ENCODE results near the gene CARNS1. TPM values are rescaled to one million over a fixed set of nuclear protein-coding genes. Genes with fewer than 3 reads are reported as not detected.
A peak's percentile ranks its signal among the peaks of the same experiment; 100 is the strongest.

The CARNS1 gene
- total and polyA plus RNA-seq, 9 of the 15 experiments (the other 6 are each of a cell fraction or from before 2014, with no cell fraction given) = 0.01 to 0.18 (median 0.06) TPM; not detected in 3

- TF ChIP-seq CHD2 (IDR thresholded peaks at IDR 0.05; ENCODE audit: low read depth, low read length) (peak; percentile 26; the same call in 1 of the 2 replicates), KAT7 (CRISPR knock-in tag; IDR thresholded peaks at IDR 0.05; ENCODE audit: borderline replicate concordance) (peak; percentile 86; the same call in 1 of the 2 replicates), SMARCE1 (IDR thresholded peaks at IDR 0.05) (0 out of 2 replicates have a peak, but pooled peaks have one; percentile 20)
Observed at GRCh38 chr11:67400942-67401494, 14.5 kb upstream of the CARNS1 start (continued).

- peak within 1 kb of the TSS; percentile 95 to 96 for H3K9ac ChIP-seq (ENCODE audit: insufficient read depth in 1 of 2, low read depth in 2 of 2, low read length in 2 of 2)
- ATAC-seq = peak; percentile 89
- peaks cover 26 to 88% of the 10 kb centered on the region in 2 experiments for H3K4me1 ChIP-seq (replicated peaks in 1 of 2; ENCODE audit: control insufficient read depth in 2 of 2, insufficient read depth in 2 of 2, low read length in 2 of 2)
- H3K36me3 ChIP-seq (ENCODE audit: control insufficient read depth, insufficient read depth, low read length) = peaks cover 40% of the 10 kb centered on the region
- no peaks in the 10 kb centered on the region for H3K27me3 ChIP-seq (ENCODE audit: control insufficient read depth in 2 of 2, insufficient read depth in 2 of 2, low read length in 2 of 2)
- in situ Hi-C loops (cut with MboI) = no loop called here
- H3K4me2 ChIP-seq (ENCODE audit: insufficient read depth, low read length) = peak within 1 kb of the TSS; percentile 84
- H3K4me3 ChIP-seq = peak within 1 kb of the TSS; percentile 91
- ChIA-PET CTCF (ENCODE audit: low intra/inter-chr PET ratio) (interaction anchor here (0.7 to 1.2 kb wide), 5 partner anchors 27 to 357 kb away, joined by 3 to 13 read pairs (median 3); partner anchors contain the start of genes PITPNM1, RPS6KB2 and TMEM134), POLR2A (interaction anchor here (0.5 to 2.2 kb wide), 22 partner anchors 10 to 385 kb away, joined by 3 to 19 read pairs (median 4); partner anchors contain the start of genes AIP, CDK2AP2, GSTP1 and RAD9A)
- 0% methylated on average over 3 of the region's 73 CpGs for WGBS (ENCODE audit: insufficient coverage, low coverage, missing lambda C conversion rate)
- H3K9me1 ChIP-seq (ENCODE audit: control insufficient read depth, insufficient read depth, low read length) = no peaks in the 10 kb centered on the region
- peak within 1 kb of the TSS; percentile 92 for H2AFZ ChIP-seq (ENCODE audit: low read depth, low read length)
- H3K79me2 ChIP-seq (ENCODE audit: control insufficient read depth, insufficient read depth, low read length) = peaks cover 23% of the 10 kb centered on the region
- H4K20me1 ChIP-seq (replicated peaks; ENCODE audit: control insufficient read depth, insufficient read depth, low read length) = 0 out of 2 replicates have a peak, but pooled peaks cover 4% of the 10 kb centered on the region
- BruUV-seq (replicated peaks) = no TSS peak
- FAIRE-seq = peak; percentile 92
- peak; percentile 90 to 99 (median 98) for DNase-seq (ENCODE audit: extremely low read depth in 1 of 4, low spot score in 3 of 4)
- H3K9me3 ChIP-seq (replicated peaks; ENCODE audit: control insufficient read depth, insufficient read depth, low read depth, low read length) = no peaks in the 10 kb centered on the region
- H3K27ac ChIP-seq (ENCODE audit: extremely low read depth, low read depth, low read length) = peak within 1 kb of the TSS; percentile 97
- intact Hi-C loops (cut with micrococcal nuclease) = loop anchor here (1.0 to 5.0 kb wide), 4 partner anchors 68 to 181 kb away; partner anchors contain the start of genes AIP, GSTP1 and TMEM134
- TF ChIP-seq SIN3A (IDR thresholded peaks at IDR 0.05; ENCODE audit: borderline replicate concordance in 2 of 2, control insufficient read depth in 1 of 2, low read depth in 2 of 2, low read length in 2 of 2) (peak in 1 of 2 experiments; percentile 75; a peak in 1 of 4 replicates), BMI1 (IDR thresholded peaks at IDR 0.05; ENCODE audit: low read length) (no peak), ZNF444 (CRISPR knock-in tag; IDR thresholded peaks at IDR 0.05) (no peak), ARID4B (CRISPR knock-in tag; IDR thresholded peaks at IDR 0.05) (peak; percentile 62; the same call in 1 of the 2 replicates), PHTF2 (CRISPR knock-in tag; IDR thresholded peaks at IDR 0.05) (no peak), ZNF395 (CRISPR knock-in tag; IDR thresholded peaks at IDR 0.05) (peak; percentile 33; the same call in 1 of the 2 replicates), ZC3H11A (IDR thresholded peaks at IDR 0.05; ENCODE audit: low read depth, low read length) (no peak), ZNF24 (IDR thresholded peaks at IDR 0.05) (0 out of 2 replicates have a peak, but pooled peaks have one; percentile 11), ID3 (CRISPR knock-in tag; IDR thresholded peaks at IDR 0.05) (no peak), ID3 (tag; IDR thresholded peaks at IDR 0.05) (peak; percentile 46; the same call in 1 of the 2 replicates)
Observed at GRCh38 chr11:67401495-67402191, 13.8 kb upstream of the CARNS1 start, which contains the start of gene PPP1CA. TSS of gene PPP1CA (minus strand) at chr11:67401858. CDS start at chr11:67401782, 76 bp downstream.

Data from K562 (cell line).